NK-92 (cell line): ENCODE measurements around the gene WDR26.

ENCODE experiments used
- DNase-seq: peaks from one replicate; lab custom pipeline; 2025; ENCODE audit not compliant: unreplicated experiment; lab: John Stamatoyannopoulos, UW

Gene WDR26

GRCh38 chr1:224399887-224400286 lies 34.7 kb downstream of the WDR26 start:
- DNase-seq: no peak

- no peak for DNase-seq
Observed at GRCh38 chr1:224393294-224393693, 41.3 kb downstream of the WDR26 start.

- DNase-seq: no peak
Observed at GRCh38 chr1:224392411-224393249, 42.0 kb downstream of the WDR26 start.

GRCh38 chr1:224390517-224390916 lies 44.1 kb downstream of the WDR26 start:
- DNase-seq: no peak

- DNase-seq: no peak
Observed at GRCh38 chr1:224387943-224388342, 46.7 kb downstream of the WDR26 start.

GRCh38 chr1:224387302-224387912 lies 47.2 kb downstream of the WDR26 start:
- no peak for DNase-seq

- DNase-seq: no peak
Observed at GRCh38 chr1:224383218-224383617, 51.4 kb downstream of the WDR26 start.

GRCh38 chr1:224381880-224382548 lies 52.6 kb downstream of the WDR26 start:
- DNase-seq: no peak

GRCh38 chr1:224380003-224380402 lies 54.6 kb downstream of the WDR26 start:
- no peak for DNase-seq

- DNase-seq: no peak
Observed at GRCh38 chr1:224378855-224379631, 55.6 kb downstream of the WDR26 start.

- DNase-seq: no peak
Observed at GRCh38 chr1:224377676-224378006, 57.0 kb downstream of the WDR26 start.

GRCh38 chr1:224375059-224375458 lies 59.5 kb downstream of the WDR26 start:
- DNase-seq: no peak

GRCh38 chr1:224373008-224373590 lies 61.5 kb downstream of the WDR26 start:
- no peak for DNase-seq

GRCh38 chr1:224368409-224368808 lies 66.2 kb downstream of the WDR26 start:
- DNase-seq: no peak

- DNase-seq: no peak
Observed at GRCh38 chr1:224359207-224359606, 75.4 kb downstream of the WDR26 start.

- no peak for DNase-seq
Observed at GRCh38 chr1:224358237-224358636, 76.4 kb downstream of the WDR26 start.

- DNase-seq: no peak
Observed at GRCh38 chr1:224357626-224358124, 76.9 kb downstream of the WDR26 start.

- peak; percentile 38 for DNase-seq
Observed at GRCh38 chr1:224356685-224357625, 77.6 kb downstream of the WDR26 start, which contains the start of gene CNIH4. Gene CNIH4 (plus strand): TSS chr1:224356879. CDS start chr1:224356925, 46 bp downstream.
